G401 (cell line): Measurements from ENCODE around the gene AGPAT4. TPM values are rescaled to one million over a fixed set of nuclear protein-coding genes. Genes with fewer than 3 reads are reported as not detected.
"Not testable (repeated sequence)": the region's sequence is repeated elsewhere in the genome, so short reads cannot be mapped to it uniquely, and the experiment has no call there.

Experiments used
- DNase-seq: peaks from one replicate; pipeline ENCODE4 v3.0.0-alpha.2; 2015; ENCODE audit warnings: low spot score
- in situ Hi-C: cut with HindIII; loops from 2 replicates; pipeline ENCODE4 v1.10.0; 2016; ENCODE audit warnings: low sequenced_read_pairs, mixed read lengths
- total RNA-seq: library from RNA; depleted of rRNA; stranded (reverse); fragments of >200 nt; shearing (Covaris generic); gene quantifications from 2 replicates; pipeline ENCODE4 v1.2.3, GENCODE V29; 2014; rRNA removed

Gene AGPAT4
- total RNA-seq, result 3.6 TPM in 2 replicates

GRCh38 chr6:161273752-161274487, at the start of gene AGPAT4:
Gene AGPAT4 (minus strand): TSS chr6:161274061. CDS start chr6:161232213, 41,848 bp downstream.
- in situ Hi-C loops, result no loop called here
- DNase-seq, result peak; percentile 95

- in situ Hi-C loops, result no loop called here
- DNase-seq, result peak; percentile 1
Measured at GRCh38 chr6:161319231-161319630, 45.4 kb upstream of the AGPAT4 start.

- in situ Hi-C loops, result no loop called here
- peak; percentile 7 for DNase-seq
Measured at GRCh38 chr6:161318456-161318855, 44.6 kb upstream of the AGPAT4 start.

- DNase-seq, result no peak
- in situ Hi-C loops, result no loop called here
Measured at GRCh38 chr6:161316531-161316930, 42.7 kb upstream of the AGPAT4 start.

- in situ Hi-C loops, DNase-seq: not testable (repeated sequence)
Measured at GRCh38 chr6:161315246-161315917, 41.5 kb upstream of the AGPAT4 start.

- in situ Hi-C loops, DNase-seq: not testable (repeated sequence)
Measured at GRCh38 chr6:161314541-161315245, 40.8 kb upstream of the AGPAT4 start.

- no peak for DNase-seq
- in situ Hi-C loops, result no loop called here
Measured at GRCh38 chr6:161313940-161314509, 40.2 kb upstream of the AGPAT4 start.

GRCh38 chr6:161313475-161313874, 39.6 kb upstream of the AGPAT4 start:
- DNase-seq, in situ Hi-C loops: not testable (repeated sequence)

GRCh38 chr6:161309774-161310173, 35.9 kb upstream of the AGPAT4 start:
- DNase-seq, in situ Hi-C loops: not testable (repeated sequence)

GRCh38 chr6:161308075-161308655, 34.3 kb upstream of the AGPAT4 start:
- no peak for DNase-seq
- in situ Hi-C loops, result no loop called here

- in situ Hi-C loops, result no loop called here
- DNase-seq, result no peak
Measured at GRCh38 chr6:161305860-161306259, 32.0 kb upstream of the AGPAT4 start.

GRCh38 chr6:161303628-161304340, 29.9 kb upstream of the AGPAT4 start:
- in situ Hi-C loops, result no loop called here
- no peak for DNase-seq

GRCh38 chr6:161302949-161303348, 29.1 kb upstream of the AGPAT4 start:
- in situ Hi-C loops, result no loop called here
- no peak for DNase-seq

- DNase-seq, result no peak
- in situ Hi-C loops, result no loop called here
Measured at GRCh38 chr6:161301338-161301737, 27.5 kb upstream of the AGPAT4 start.

- in situ Hi-C loops, result no loop called here
Measured at GRCh38 chr6:161300823-161301222, 27.0 kb upstream of the AGPAT4 start.

GRCh38 chr6:161299726-161300125, 25.9 kb upstream of the AGPAT4 start:
- in situ Hi-C loops, result no loop called here
- DNase-seq, result no peak

More at GRCh38 chr6:161300823-161301222, 27.0 kb upstream of the AGPAT4 start:
- no peak for DNase-seq

GRCh38 chr6:161295784-161296183, 21.9 kb upstream of the AGPAT4 start:
- DNase-seq, result no peak
- in situ Hi-C loops, result no loop called here

- in situ Hi-C loops, result no loop called here
- no peak for DNase-seq
Measured at GRCh38 chr6:161292650-161293281, 18.9 kb upstream of the AGPAT4 start.
